Fibroblast of lung (primary cell): ENCODE results near the gene ANKRD28. TPM values are rescaled to one million over a fixed set of nuclear protein-coding genes. Genes with fewer than 3 reads are reported as not detected.

Experiments used
- polyA plus RNA-seq, 2 donors: library from polyadenylated mRNA; depleted of rRNA in 1 of 2; stranded (reverse) in 1 of 2; unstranded in 1 of 2; fragments of >200 nt; gene quantifications; 2 replicates each; pipeline ENCODE4 v1.2.1, GENCODE V29; 2011 to 2012; ENCODE audit warnings: missing spikeins in 1 of 2
- total RNA-seq: library from RNA; depleted of rRNA; stranded (reverse); fragments of >200 nt; gene quantifications from 2 replicates; pipeline ENCODE4 v1.2.1, GENCODE V29; 2014

The ANKRD28 gene
- total and polyA plus RNA-seq, 2 donors (not counting 1 experiment from before 2014, with no cell fraction given): 82.3 to 222 TPM

Other genes starting within 250 kb of the ANKRD28 start
- 16.4 and 20.6 TPM in 2 replicates for gene HACL1, start 196.4 kb downstream of the ANKRD28 start, total RNA-seq
- 16.0 and 17.7 TPM in 2 replicates for gene HACL1, start 196.4 kb downstream of the ANKRD28 start, polyA plus RNA-seq
- 18.0 and 24.9 TPM in 2 replicates for gene BTD, start 196.2 kb downstream of the ANKRD28 start, total RNA-seq
- gene BTD, start 196.2 kb downstream of the ANKRD28 start, polyA plus RNA-seq: 19.1 and 24.4 TPM in 2 replicates